Measurements from ENCODE around the gene NCKAP5L.

DNA sequence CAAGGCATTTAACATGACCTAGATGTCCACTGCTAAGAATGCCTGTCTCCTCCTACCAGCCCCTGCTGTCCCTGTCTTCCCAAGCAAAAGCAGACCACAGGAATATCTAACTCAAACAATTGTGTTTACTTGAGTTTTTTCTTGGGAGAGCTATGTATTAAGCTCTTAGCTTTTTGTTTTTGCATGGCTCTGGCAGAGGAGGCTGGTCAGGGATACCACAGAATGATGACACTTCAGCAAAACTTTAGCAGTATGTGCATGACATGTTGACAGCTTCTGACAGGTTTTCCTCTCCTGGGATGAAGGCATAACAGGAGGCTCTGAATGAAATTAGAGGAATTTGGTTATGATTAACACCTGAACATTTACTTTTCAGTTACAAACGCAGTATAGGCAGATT is 79.9 kb downstream of the NCKAP5L start:
- no peak for TF ChIP-seq EP300 (IDR thresholded peaks at IDR 0.05)
- TF ChIP-seq, protein P1, sequence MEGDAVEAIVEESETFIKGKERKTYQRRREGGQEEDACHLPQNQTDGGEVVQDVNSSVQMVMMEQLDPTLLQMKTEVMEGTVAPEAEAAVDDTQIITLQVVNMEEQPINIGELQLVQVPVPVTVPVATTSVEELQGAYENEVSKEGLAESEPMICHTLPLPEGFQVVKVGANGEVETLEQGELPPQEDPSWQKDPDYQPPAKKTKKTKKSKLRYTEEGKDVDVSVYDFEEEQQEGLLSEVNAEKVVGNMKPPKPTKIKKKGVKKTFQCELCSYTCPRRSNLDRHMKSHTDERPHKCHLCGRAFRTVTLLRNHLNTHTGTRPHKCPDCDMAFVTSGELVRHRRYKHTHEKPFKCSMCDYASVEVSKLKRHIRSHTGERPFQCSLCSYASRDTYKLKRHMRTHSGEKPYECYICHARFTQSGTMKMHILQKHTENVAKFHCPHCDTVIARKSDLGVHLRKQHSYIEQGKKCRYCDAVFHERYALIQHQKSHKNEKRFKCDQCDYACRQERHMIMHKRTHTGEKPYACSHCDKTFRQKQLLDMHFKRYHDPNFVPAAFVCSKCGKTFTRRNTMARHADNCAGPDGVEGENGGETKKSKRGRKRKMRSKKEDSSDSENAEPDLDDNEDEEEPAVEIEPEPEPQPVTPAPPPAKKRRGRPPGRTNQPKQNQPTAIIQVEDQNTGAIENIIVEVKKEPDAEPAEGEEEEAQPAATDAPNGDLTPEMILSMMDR (IDR thresholded peaks at IDR 0.05): no peak

All from ovary (tissue), 3 donors.